GM19397 (cell line): ENCODE measurements around the gene C1orf105.

Experiments
- ATAC-seq: cut with Tn5 transposase; IDR thresholded peaks from one replicate; pipeline ENCODE4 v1.9.1; 2021; ENCODE audit warnings: mild to moderate bottlenecking, moderate library complexity; ENCODE audit not compliant: unreplicated experiment

Gene C1orf105

GRCh38 chr1:172395576-172395975 is 24.9 kb upstream of the C1orf105 start:
- ATAC-seq, result no peak

- ATAC-seq, result no peak
These were observed 23.3 kb upstream of the C1orf105 start for GRCh38 chr1:172397221-172397620.

GRCh38 chr1:172397633-172398032 is 22.9 kb upstream of the C1orf105 start:
- no peak for ATAC-seq

GRCh38 chr1:172398193-172398592 is 22.3 kb upstream of the C1orf105 start:
- ATAC-seq, result no peak

- ATAC-seq, result no peak
These were observed 21.3 kb upstream of the C1orf105 start for GRCh38 chr1:172398970-172399755.

GRCh38 chr1:172399756-172400721 is 20.4 kb upstream of the C1orf105 start:
- no peak for ATAC-seq

GRCh38 chr1:172400722-172401105 is 19.8 kb upstream of the C1orf105 start:
- no peak for ATAC-seq

- ATAC-seq, result no peak
These were observed 19.0 kb upstream of the C1orf105 start for GRCh38 chr1:172401477-172401876.

- no peak for ATAC-seq
These were observed 18.6 kb upstream of the C1orf105 start for GRCh38 chr1:172401892-172402291.

- no peak for ATAC-seq
These were observed 17.5 kb upstream of the C1orf105 start for GRCh38 chr1:172402878-172403569.

- no peak for ATAC-seq
These were observed 16.4 kb upstream of the C1orf105 start for GRCh38 chr1:172404121-172404520.

- ATAC-seq, result no peak
These were observed 14.6 kb upstream of the C1orf105 start for GRCh38 chr1:172405912-172406311.

- ATAC-seq, result no peak
These were observed 13.5 kb upstream of the C1orf105 start for GRCh38 chr1:172406968-172407367.

GRCh38 chr1:172408958-172409357 is 11.5 kb upstream of the C1orf105 start:
- ATAC-seq, result no peak

- no peak for ATAC-seq
These were observed 10.5 kb upstream of the C1orf105 start for GRCh38 chr1:172410027-172410426.

GRCh38 chr1:172411791-172412338 is 8.6 kb upstream of the C1orf105 start:
- ATAC-seq, result no peak

- ATAC-seq, result no peak
These were observed 6.2 kb upstream of the C1orf105 start for GRCh38 chr1:172414331-172414730.

GRCh38 chr1:172416496-172417035 is 3.9 kb upstream of the C1orf105 start:
- ATAC-seq, result no peak

GRCh38 chr1:172417557-172417956 is 2.9 kb upstream of the C1orf105 start:
- no peak for ATAC-seq

- no peak for ATAC-seq
These were observed 1.6 kb downstream of the C1orf105 start for GRCh38 chr1:172421974-172422604.
